GM18511 (cell line): ENCODE measurements around the gene RUVBL1.

Source experiments
- ATAC-seq: cut with Tn5 transposase; IDR thresholded peaks from one replicate; pipeline ENCODE4 v1.9.1; 2021; ENCODE audit warnings: mild to moderate bottlenecking, moderate library complexity; ENCODE audit not compliant: unreplicated experiment

The RUVBL1 gene

GRCh38 chr3:128083980-128084674, 39.5 kb downstream of the RUVBL1 start:
- ATAC-seq = no peak

- ATAC-seq = no peak
Observed at GRCh38 chr3:128083396-128083795, 40.2 kb downstream of the RUVBL1 start.

- ATAC-seq = no peak
Observed at GRCh38 chr3:128082546-128082945, 41.1 kb downstream of the RUVBL1 start.

GRCh38 chr3:128081846-128082245, 41.8 kb downstream of the RUVBL1 start:
- ATAC-seq = no peak

- no peak for ATAC-seq
Observed at GRCh38 chr3:128081226-128081625, 42.4 kb downstream of the RUVBL1 start.

GRCh38 chr3:128080323-128081080, 43.1 kb downstream of the RUVBL1 start:
- no peak for ATAC-seq

- no peak for ATAC-seq
Observed at GRCh38 chr3:128079823-128080222, 43.8 kb downstream of the RUVBL1 start.

GRCh38 chr3:128078875-128079274, 44.7 kb downstream of the RUVBL1 start:
- no peak for ATAC-seq

- no peak for ATAC-seq
Observed at GRCh38 chr3:128078322-128078721, 45.3 kb downstream of the RUVBL1 start.

GRCh38 chr3:128077665-128078064, 45.9 kb downstream of the RUVBL1 start:
- no peak for ATAC-seq

- ATAC-seq = no peak
Observed at GRCh38 chr3:128077202-128077624, 46.4 kb downstream of the RUVBL1 start.

- no peak for ATAC-seq
Observed at GRCh38 chr3:128076483-128077201, 47.0 kb downstream of the RUVBL1 start.

GRCh38 chr3:128075522-128076482, 47.8 kb downstream of the RUVBL1 start:
- ATAC-seq = peak; percentile 57

- ATAC-seq = no peak
Observed at GRCh38 chr3:128074851-128075521, 48.6 kb downstream of the RUVBL1 start.

GRCh38 chr3:128073807-128074206, 49.8 kb downstream of the RUVBL1 start:
- no peak for ATAC-seq

- no peak for ATAC-seq
Observed at GRCh38 chr3:128073185-128073725, 50.4 kb downstream of the RUVBL1 start.

- no peak for ATAC-seq
Observed at GRCh38 chr3:128072454-128073184, 51.0 kb downstream of the RUVBL1 start.

- ATAC-seq = no peak
Observed at GRCh38 chr3:128071771-128072453, 51.7 kb downstream of the RUVBL1 start.
